HL-60/S4 (cell line): ENCODE measurements around the gene HP.
"Not testable (repeated sequence)": the region's sequence is repeated elsewhere in the genome, so short reads cannot be mapped to it uniquely, and the experiment has no call there.

Source experiments
- in situ Hi-C: fragments of 300-500 bp; cut with MboI; formaldehyde crosslinking; loops from 2 replicates; pipeline ENCODE4 v1.14.3; 2022; ENCODE audit warnings: low sequenced_read_pairs

The HP gene

DNA sequence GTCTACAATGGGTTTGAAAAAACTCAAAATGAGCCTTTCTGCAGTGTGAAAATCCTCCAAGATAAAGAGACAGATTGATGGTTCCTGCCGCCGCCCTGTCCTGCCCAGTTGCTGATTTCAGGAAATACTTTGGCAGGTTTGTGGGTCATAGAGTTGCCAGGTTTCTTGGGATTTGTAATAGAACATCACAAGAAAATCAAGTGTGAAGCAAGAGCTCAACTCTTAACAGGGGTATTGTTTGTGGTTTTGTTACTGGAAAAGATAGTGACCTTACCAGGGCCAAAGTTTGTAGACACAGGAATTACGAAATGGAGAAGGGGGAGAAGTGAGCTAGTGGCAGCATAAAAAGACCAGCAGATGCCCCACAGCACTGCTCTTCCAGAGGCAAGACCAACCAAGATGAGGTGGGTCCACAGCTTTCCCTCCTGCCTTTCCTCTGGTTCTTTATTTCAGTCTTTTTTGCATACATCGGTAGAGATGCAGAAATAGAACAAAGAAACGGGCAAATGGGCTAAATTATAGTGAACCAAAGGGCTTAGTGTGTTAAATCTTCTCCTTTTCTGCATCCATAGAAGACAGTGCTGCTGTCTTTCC, at the start of gene HP:
Gene HP, plus strand, starts transcription at position 252 of the 594 bp plus-strand sequence. Its CDS starts 148 bp downstream, at position 400.
- in situ Hi-C loops = not testable (repeated sequence)

GRCh38 chr16:72008065-72008423, 46.3 kb upstream of the HP start:
- in situ Hi-C loops = not testable (repeated sequence)

GRCh38 chr16:72008424-72009216, 45.7 kb upstream of the HP start, which contains the start of gene DHODH:
Gene DHODH, plus strand, starts transcription at chr16:72008744. Its CDS starts 21 bp downstream, at chr16:72008765.
- in situ Hi-C loops = no loop called here

DNA sequence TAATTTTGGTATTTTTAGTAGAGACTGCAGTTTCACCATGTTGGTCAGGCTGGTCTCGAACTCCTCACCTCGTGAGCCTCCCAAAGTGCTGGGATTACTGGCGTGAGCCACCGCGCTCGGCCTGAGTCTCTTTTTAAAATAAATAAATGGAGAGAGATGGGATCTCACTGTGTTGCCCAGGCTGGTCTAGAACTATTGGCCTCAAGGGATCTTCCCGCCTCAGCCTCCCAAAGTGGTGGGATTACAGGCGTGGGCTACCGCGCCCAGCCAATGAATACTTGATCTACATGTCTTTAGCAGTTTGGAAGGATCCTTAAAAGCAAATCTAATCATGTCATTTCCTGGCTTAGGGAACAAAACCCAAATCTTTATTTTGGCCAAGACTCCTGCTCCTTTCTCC, 44.5 kb upstream of the HP start:
- in situ Hi-C loops = no loop called here

- in situ Hi-C loops = no loop called here
Measured at GRCh38 chr16:72012607-72013006, 41.7 kb upstream of the HP start.

- in situ Hi-C loops = no loop called here
Measured at GRCh38 chr16:72013389-72013788, 40.9 kb upstream of the HP start.

DNA sequence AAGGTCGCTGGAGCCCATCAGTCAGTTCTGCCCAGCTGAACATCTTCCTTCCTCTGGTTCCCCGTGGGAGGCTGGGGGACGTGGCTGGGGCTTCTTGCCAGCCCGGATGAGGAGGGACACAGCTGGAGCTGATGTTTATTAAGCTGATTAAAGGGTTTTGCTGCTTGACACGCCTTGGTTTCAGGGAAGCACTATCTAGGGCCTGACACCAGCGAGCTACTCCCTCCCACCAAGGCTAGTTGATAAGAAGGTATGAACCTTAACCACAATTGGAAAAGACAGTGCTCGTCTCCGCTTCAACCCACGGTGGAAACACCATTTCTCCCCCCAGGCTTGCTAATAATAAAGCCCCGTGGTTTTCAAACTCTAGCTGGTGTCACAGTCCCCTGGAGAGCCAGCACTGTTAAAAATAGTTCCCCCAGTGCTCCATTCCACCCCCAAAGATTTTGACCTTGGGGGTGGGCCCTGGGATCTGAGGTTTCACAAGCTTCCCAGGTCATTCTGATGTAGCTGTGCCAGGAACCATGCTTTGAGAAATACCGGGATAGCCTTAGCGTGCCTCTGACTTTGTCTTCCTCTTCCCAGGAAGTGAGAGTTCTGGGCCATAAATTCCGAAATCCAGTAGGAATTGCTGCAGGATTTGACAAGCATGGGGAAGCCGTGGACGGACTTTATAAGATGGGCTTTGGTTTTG, 40.3 kb upstream of the HP start:
- in situ Hi-C loops = no loop called here

GRCh38 chr16:72014675-72015074, 39.6 kb upstream of the HP start:
- in situ Hi-C loops = no loop called here

DNA sequence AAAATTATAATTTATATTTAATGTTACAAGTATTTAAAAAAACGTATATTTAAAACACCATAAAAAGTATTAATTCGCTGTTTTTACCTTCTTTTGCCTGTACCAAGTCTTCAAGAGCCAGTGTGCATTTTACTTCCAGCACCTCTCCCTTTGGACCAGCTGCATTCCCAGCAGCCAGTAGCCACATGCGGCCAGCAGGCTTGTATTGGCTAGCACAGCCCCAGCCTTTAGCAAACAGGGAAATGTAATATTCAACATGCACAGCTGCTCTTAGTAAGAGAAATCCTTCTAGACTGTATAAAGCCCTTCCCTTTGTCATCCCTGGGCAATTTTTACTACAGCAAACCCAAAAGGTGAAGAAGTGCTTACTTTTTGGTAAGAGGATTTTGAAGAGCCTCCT, 39.2 kb upstream of the HP start:
- in situ Hi-C loops = no loop called here

- in situ Hi-C loops = no loop called here
Measured at GRCh38 chr16:72018470-72018869, 35.8 kb upstream of the HP start.

- in situ Hi-C loops = no loop called here
Measured at GRCh38 chr16:72021043-72021442, 33.3 kb upstream of the HP start.

- in situ Hi-C loops = no loop called here
Measured at GRCh38 chr16:72022127-72022526, 32.2 kb upstream of the HP start.

DNA sequence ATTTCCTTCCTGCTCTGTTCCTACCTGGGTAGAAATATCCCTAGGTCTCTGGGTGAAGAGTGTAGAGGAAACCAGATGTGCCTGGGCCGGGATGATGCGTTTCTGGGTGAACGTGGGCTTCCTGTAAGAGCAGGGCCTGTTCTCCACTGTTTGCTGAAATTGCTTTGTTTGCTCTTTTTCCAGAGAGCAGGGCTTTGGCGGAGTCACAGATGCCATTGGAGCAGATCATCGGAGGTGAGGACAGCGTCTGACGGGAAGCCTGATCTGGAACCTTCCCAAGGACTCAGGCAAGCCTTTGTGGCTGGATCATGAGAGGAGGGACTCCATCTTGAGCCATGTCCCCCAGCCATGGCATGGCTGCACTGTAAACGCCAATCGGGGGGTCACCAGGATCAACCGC, 30.3 kb upstream of the HP start:
- in situ Hi-C loops = no loop called here

GRCh38 chr16:72024862-72025382, 29.4 kb upstream of the HP start:
- in situ Hi-C loops = no loop called here

DNA sequence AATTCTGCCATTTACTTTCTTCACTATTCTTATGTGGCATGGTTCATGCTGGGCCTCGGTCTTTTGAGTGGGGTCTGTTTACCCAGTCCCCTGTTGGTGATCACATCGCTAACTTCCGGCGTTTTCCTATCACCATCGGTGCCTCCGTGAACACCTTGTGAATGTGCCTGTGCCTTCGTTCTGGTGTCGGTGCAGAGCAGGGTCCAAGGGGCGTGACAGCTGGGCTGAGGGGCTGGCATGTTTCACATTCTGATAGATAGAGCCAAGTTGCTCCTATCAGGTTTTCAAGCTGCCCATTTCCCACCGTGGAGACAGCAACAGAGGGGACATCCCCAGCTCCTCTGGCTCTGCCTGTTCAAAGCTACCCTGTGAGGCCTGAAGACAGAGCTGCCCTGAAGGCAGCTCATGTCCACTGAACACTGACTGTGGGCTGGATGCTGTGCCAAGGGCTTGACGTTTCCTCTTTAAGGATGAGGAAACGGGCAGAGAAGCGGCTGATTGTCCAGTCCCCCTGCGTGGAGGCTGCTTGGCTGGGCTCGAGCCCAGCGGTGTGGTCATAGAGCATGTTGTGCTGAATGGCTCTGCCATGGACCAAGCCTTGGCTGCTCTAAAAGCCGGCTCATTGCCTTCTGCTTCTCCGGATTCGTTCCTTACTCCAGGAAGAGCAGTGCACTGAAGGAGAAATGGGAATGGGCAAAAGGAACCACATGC, 28.7 kb upstream of the HP start:
- in situ Hi-C loops = no loop called here

- in situ Hi-C loops = no loop called here
Measured at GRCh38 chr16:72027669-72028378, 26.5 kb upstream of the HP start.

GRCh38 chr16:72029567-72030271, 24.6 kb upstream of the HP start:
- in situ Hi-C loops = no loop called here

DNA sequence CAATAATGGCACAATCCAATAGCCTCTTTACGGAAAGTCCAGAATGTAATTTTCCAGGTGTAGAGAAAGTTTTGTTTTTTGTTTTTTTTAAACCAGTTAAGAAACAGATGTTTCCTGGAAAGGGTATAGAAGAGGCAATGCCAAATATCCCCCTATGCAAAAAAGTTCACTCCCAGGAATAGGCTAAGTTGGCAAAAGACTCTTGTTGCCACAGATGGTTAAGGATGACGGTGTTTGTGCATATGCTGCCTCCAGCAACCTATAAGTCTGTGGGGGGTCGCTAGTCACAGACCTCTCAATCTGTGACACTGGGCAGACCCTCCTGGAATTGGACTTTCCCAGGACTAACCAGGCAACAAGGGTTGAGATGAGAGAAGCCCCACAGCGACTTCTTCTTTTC, 20.9 kb upstream of the HP start:
- in situ Hi-C loops = no loop called here

GRCh38 chr16:72036098-72036497, 18.2 kb upstream of the HP start:
- in situ Hi-C loops = no loop called here

DNA sequence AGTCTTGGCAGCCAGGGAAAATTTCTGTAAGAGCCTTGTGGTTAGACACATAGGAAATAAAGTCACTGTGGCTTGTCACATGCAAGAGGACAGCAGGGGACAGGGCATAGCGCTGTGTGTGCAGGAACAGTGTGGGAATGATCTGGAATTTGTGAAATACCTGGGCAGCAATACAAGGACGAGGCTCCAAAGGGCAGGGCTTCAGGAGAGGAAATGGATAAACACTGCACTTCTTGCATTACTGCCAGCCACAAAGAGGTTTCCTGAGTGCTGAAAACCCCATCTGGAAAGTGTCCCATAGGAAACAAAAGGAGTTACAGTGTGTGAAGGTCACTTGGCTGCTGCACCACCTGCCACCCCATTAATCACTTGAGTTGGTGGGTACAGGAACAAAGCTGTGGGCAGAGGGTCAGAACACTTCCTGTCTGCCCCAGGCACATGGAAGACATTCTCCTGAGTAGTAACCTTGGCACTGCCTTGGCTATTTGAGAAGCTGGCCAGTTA, 12.1 kb upstream of the HP start:
- in situ Hi-C loops = no loop called here
